HG03066 (cell line): ENCODE results near the gene ANP32A.

Experiments used
- ATAC-seq: cut with Tn5 transposase; IDR thresholded peaks from one replicate; pipeline ENCODE4 v1.9.1; 2021; ENCODE audit warnings: low read depth; ENCODE audit not compliant: unreplicated experiment

The ANP32A gene

GRCh38 chr15:68821190-68821840 lies 620 bp upstream of the ANP32A start:
- peak; percentile 6 for ATAC-seq

- ATAC-seq, result no peak
These were observed 1.0 kb downstream of the ANP32A start for GRCh38 chr15:68819495-68820294.

- no peak for ATAC-seq
These were observed 1.8 kb downstream of the ANP32A start for GRCh38 chr15:68818769-68819494.

- no peak for ATAC-seq
These were observed 2.5 kb downstream of the ANP32A start for GRCh38 chr15:68818066-68818768.

GRCh38 chr15:68817304-68818065 lies 3.2 kb downstream of the ANP32A start:
- ATAC-seq, result peak; percentile 34

GRCh38 chr15:68816795-68817303 lies 3.8 kb downstream of the ANP32A start:
- no peak for ATAC-seq

GRCh38 chr15:68816158-68816557 lies 4.5 kb downstream of the ANP32A start:
- ATAC-seq, result no peak

GRCh38 chr15:68815598-68815997 lies 5.1 kb downstream of the ANP32A start:
- no peak for ATAC-seq

GRCh38 chr15:68814596-68814995 lies 6.1 kb downstream of the ANP32A start:
- ATAC-seq, result no peak

- no peak for ATAC-seq
These were observed 7.9 kb downstream of the ANP32A start for GRCh38 chr15:68812597-68813431.

GRCh38 chr15:68812069-68812468 lies 8.6 kb downstream of the ANP32A start:
- ATAC-seq, result no peak

- ATAC-seq, result no peak
These were observed 11.2 kb downstream of the ANP32A start for GRCh38 chr15:68809517-68809916.

GRCh38 chr15:68808770-68809169 lies 11.9 kb downstream of the ANP32A start:
- no peak for ATAC-seq

GRCh38 chr15:68808091-68808490 lies 12.6 kb downstream of the ANP32A start:
- no peak for ATAC-seq

- no peak for ATAC-seq
These were observed 13.4 kb downstream of the ANP32A start for GRCh38 chr15:68807249-68807648.

- ATAC-seq, result no peak
These were observed 14.3 kb downstream of the ANP32A start for GRCh38 chr15:68806220-68807060.

- no peak for ATAC-seq
These were observed 18.3 kb downstream of the ANP32A start for GRCh38 chr15:68802373-68802772.

- no peak for ATAC-seq
These were observed 19.0 kb downstream of the ANP32A start for GRCh38 chr15:68801572-68802148.
